Stimulated activated CD8-positive, alpha-beta memory T cell treated with anti-CD3 and anti-CD28 coated beads, Interleukin-7, amount 100 ng/mL, for 24 hours (primary cell): Measurements from ENCODE around the gene PRAMEF12.
"Not testable (repeated sequence)": the region's sequence is repeated elsewhere in the genome, so short reads cannot be mapped to it uniquely, and the experiment has no call there.

ENCODE experiments used
- DNase-seq: peaks from one replicate; pipeline ENCODE4 v3.0.0-alpha.2; 2020; ENCODE audit warnings: low read depth

The PRAMEF12 gene

GRCh38 chr1:12773438-12773837 is at the start of gene PRAMEF12:
PRAMEF12 (plus strand) TSS chr1:12773738; CDS start chr1:12774868, 1,130 bp downstream.
- no peak for DNase-seq

DNA sequence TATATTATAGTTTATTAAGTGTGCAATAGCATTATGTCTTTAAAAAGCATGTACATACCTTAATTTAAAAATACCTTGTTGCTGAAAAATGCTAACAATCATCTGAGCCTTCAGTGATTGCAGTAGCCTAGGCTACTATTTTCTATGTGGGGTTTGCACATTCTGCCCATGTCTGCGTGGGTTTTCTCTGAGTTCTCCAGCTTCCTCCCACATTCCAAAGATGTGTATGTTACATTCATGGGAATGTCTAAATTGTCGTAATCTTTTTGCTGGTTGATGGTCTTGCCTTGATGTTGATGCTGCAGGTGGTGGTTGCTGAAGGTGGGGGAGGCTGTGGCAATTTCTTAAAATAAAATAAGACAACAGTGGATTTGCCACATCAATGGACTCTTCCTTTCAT is 45.1 kb upstream of the PRAMEF12 start:
- DNase-seq = no peak

GRCh38 chr1:12730156-12730555 is 43.4 kb upstream of the PRAMEF12 start:
- DNase-seq = no peak

DNA sequence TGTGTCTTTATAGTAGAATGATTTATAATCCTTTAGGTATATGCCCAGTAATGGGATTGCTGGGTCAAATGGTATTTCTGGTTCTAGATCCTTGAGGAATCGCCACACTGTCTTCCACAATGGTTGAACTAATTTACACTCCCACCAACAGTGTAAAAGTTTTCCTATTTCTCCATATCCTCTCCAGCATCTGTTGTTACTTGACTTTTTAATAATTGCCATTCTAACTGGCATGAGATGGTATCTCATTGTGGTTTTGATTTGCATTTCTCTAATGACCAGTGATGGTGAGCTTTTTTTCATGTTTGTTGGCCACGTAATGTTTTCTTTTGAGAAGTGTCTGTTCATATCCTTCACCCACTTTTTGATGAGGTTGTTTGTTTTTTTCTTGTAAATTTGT is 42.5 kb upstream of the PRAMEF12 start:
- not testable (repeated sequence) for DNase-seq

GRCh38 chr1:12734651-12735050 is 38.9 kb upstream of the PRAMEF12 start:
- DNase-seq = no peak

DNA sequence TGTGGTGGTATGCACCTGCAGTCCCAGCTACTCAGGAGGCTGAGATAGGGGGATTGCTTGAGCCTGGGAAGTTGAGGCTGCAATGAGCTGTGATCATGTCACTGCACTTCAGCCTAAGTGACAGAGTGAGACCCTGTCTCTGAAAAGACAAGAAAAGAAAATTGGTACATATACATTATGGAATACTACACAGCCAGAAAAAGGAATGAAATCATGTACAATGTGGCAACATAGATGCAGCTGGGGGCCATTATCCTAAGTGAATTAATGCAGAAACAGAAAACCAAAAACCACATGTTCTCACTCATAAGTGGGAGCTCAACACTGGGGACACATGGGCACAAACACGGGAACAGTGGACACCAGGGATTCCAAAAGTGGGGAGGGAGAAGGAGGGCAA is 34.6 kb upstream of the PRAMEF12 start:
- no peak for DNase-seq

- no peak for DNase-seq
Measured at GRCh38 chr1:12739613-12740012, 33.9 kb upstream of the PRAMEF12 start.

GRCh38 chr1:12741946-12742345 is 31.6 kb upstream of the PRAMEF12 start:
- no peak for DNase-seq

- DNase-seq = no peak
Measured at GRCh38 chr1:12745126-12745991, 28.2 kb upstream of the PRAMEF12 start.

- DNase-seq = no peak
Measured at GRCh38 chr1:12745992-12746323, 27.6 kb upstream of the PRAMEF12 start, which contains the start of gene CFAP107. CFAP107 (plus strand) TSS chr1:12746200; CDS start chr1:12746431, 231 bp downstream.

- no peak for DNase-seq
Measured at GRCh38 chr1:12748778-12749355, 24.7 kb upstream of the PRAMEF12 start.

- no peak for DNase-seq
Measured at GRCh38 chr1:12754738-12755137, 18.8 kb upstream of the PRAMEF12 start.

DNA sequence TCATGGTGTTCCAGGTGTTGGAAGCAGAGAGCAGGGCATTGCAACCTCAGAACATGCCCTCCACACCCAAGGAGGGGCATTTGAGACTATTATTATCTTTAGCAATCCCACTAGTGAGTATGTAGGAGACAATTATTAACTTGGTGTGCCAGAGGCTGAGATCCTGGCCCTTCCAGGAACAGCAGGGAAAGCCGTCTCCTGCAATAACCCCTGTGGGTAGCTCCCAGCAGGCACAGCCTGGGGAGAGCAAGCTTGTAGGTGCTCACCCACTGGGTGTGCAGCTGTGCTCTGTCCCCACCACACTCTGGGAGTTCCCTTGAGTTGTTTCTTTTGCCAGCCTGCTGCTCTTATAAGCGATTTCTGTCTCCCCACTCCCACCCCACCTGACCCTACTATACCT is 17.3 kb upstream of the PRAMEF12 start:
- no peak for DNase-seq

- no peak for DNase-seq
Measured at GRCh38 chr1:12756768-12757413, 16.6 kb upstream of the PRAMEF12 start.

- no peak for DNase-seq
Measured at GRCh38 chr1:12757836-12758235, 15.7 kb upstream of the PRAMEF12 start.

- DNase-seq = no peak
Measured at GRCh38 chr1:12760256-12760795, 13.2 kb upstream of the PRAMEF12 start.

DNA sequence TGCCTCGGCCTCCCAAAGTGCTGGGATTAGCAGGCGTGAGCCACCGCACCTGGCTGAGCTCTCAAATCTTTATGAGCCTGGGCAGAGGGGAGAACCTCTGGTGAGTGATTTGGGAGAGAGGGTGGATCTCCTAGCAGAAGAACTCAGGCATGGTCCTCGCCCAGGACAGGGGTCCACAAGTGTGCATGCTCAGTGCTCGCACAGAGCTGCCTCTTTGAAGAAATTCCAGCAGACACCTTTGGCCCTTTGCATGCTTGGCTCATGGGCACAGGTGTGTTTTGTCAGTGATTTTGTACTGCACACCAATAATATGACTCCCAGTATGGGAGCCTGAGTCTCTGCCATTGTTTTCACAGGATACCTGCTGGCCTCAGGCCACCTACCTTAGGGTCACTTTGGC is 11.8 kb upstream of the PRAMEF12 start:
- DNase-seq = no peak

GRCh38 chr1:12762766-12763165 is 10.8 kb upstream of the PRAMEF12 start:
- no peak for DNase-seq

- no peak for DNase-seq
Measured at GRCh38 chr1:12763479-12763878, 10.1 kb upstream of the PRAMEF12 start.

DNA sequence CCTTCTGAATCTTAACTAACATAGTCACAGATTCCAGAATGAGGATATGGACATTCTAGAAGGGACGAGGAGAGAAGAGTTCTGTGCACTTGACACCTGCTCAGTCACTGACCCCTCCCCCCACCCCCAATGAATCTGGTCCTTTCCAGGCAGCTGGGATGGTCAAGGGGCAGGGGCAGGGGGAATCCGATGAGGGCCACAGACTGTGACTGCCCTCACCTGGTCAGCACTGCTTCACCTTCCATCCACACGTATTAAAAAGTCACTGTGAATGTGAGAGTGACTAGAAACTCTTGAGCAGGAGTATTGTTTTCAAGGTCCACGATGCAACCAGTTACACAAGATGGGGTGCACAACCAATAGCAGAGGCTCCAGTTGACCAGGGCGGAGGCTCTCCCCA is 9.5 kb upstream of the PRAMEF12 start:
- no peak for DNase-seq

GRCh38 chr1:12769031-12769430 is 4.5 kb upstream of the PRAMEF12 start:
- DNase-seq = no peak

DNA sequence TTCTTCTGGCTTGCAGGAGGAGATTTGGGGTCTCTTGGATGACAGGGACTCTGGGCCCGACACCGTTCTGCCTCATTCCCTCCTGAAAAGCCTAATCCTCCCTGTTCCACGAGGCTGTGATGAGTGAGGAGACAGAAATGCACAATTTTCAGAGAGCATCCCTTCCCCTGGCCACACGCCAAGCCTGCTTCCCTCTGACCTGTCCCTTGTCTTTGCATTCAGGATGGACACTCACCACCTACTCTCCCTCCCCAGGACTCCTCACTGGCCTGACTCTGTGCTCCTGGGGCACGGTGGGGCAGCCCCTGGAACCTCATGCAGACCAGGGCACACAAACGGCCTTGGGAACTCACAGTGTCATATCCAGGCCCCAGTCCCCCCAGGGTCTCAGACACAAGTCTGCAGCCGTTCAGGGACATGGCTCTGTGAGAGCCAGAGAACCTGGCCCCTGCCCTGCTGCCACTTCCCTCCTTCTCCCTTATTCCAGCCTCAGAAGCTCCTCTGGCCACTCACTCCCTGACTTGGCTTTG is 3.5 kb upstream of the PRAMEF12 start:
- DNase-seq = no peak

DNA sequence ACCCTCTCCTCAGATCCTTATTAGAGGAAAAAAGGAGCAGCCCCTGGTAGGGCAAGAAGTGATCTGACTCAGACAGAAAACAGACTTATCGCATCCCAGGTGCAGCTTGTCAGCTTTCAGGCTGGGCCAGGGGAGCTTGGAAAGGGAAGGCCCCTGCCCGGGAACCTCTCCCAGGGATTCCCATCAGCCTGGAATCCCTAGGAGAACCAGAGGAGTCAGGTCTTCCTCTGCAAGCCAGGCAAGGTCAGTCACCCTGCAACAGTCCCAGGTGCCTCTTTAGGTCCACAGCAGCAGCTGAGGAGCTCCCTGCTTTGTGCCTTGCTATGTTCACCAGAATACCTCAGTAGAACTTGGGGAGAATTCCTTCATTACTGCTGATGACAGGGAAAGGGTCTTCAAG is 2.9 kb upstream of the PRAMEF12 start:
- no peak for DNase-seq
